GM19397 (cell line): ENCODE results near the gene CPSF7.
"Not testable (repeated sequence)": the region's sequence is repeated elsewhere in the genome, so short reads cannot be mapped to it uniquely, and the experiment has no call there.

ENCODE experiments used
- ATAC-seq: cut with Tn5 transposase; IDR thresholded peaks from one replicate; pipeline ENCODE4 v1.9.1; 2021; ENCODE audit warnings: mild to moderate bottlenecking, moderate library complexity; ENCODE audit not compliant: unreplicated experiment

CPSF7 gene, protein sequence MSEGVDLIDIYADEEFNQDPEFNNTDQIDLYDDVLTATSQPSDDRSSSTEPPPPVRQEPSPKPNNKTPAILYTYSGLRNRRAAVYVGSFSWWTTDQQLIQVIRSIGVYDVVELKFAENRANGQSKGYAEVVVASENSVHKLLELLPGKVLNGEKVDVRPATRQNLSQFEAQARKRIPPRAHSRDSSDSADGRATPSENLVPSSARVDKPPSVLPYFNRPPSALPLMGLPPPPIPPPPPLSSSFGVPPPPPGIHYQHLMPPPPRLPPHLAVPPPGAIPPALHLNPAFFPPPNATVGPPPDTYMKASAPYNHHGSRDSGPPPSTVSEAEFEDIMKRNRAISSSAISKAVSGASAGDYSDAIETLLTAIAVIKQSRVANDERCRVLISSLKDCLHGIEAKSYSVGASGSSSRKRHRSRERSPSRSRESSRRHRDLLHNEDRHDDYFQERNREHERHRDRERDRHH

DNA sequence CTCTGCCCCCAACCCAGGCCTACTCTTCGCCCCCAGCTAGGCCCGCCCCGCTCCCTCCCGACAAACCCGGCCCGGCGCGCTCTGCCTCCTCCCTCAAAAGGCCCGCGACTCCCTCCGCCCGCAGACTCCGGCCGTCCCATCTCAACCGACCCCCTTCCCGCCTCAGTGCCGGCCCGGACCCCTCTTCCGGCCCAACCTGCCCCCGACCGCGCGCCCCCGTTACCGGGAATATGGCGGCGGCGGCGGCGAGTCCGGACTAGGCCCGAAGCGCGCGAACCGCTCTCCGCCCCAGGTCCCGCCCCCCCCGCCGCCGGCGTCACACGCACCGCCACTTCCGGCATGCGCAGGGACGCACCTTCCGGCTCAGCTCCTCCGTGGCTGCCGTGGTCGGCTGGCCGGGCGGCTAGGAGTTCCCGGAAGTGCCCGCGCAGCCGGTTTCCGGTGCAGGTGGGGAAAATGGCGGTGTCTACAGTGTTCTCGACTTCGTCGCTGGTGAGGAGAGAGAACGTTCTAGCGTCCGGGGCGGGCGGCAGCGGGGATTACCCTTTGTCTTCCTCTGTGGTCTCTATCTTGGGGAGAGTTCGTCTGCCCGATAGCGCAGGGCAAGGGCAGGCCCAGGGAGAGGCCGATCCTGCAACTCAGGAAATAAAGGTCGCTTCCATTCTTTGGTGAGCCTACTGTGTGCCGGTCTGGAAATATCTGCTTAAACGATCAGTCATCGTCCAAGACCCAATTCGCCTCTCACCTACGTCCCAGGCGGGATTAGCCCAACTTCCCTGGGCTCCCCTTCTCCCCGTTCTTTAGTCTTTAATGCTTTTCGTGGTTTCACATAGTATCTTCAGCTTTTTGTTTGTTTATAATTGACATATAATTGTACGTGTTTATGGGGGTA lies at the start of gene CPSF7, which contains the start of gene SDHAF2:
Gene CPSF7 (minus strand): TSS at position 285 of the 892 bp plus-strand sequence. CDS start 740 bp downstream, outside the sequence.
Gene SDHAF2 (plus strand): TSS at position 434 of the 892 bp plus-strand sequence. CDS start 23 bp downstream, at position 457.
- ATAC-seq = peak; percentile 90

DNA sequence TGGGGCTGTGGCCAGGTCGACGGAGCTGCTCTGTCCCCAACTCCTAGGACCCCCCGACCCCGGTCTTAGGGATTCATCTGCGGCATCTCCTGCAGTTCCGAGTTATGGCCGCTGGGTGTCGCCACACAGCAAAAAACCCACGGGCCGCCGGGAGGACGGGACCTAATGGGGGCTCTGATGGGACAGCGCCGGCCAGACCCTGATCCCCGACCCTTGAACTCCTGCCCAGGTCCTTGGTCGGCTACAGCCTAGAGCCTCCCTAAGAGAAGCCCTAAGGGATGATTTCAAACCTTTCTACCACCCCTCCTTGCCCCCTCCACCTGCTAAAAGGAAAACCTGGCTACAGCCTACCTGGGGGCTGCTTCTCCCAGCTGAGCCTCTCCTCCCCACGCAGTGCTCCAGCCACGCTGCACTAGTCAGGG lies 48.0 kb upstream of the CPSF7 start:
- ATAC-seq = no peak

DNA sequence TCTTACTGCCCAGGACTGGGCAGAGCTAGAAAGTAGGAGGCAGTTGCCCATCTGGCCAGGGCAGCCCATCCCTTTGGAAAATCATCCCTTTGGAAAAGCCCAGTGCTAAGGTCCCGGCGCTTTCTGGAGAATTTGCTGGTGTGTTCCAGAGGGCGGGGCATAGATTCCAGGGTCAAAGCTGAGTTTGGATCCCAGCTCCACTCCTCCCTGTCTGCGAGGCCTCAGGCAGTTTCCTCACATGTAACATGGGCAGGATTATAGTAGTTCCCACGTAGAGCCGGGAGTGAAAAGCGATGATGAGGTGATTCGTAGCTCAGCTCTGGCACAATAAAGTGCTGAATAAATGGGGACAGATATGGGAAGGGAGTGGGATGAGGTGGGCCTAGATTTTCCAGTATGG lies 47.4 kb upstream of the CPSF7 start:
- no peak for ATAC-seq

DNA sequence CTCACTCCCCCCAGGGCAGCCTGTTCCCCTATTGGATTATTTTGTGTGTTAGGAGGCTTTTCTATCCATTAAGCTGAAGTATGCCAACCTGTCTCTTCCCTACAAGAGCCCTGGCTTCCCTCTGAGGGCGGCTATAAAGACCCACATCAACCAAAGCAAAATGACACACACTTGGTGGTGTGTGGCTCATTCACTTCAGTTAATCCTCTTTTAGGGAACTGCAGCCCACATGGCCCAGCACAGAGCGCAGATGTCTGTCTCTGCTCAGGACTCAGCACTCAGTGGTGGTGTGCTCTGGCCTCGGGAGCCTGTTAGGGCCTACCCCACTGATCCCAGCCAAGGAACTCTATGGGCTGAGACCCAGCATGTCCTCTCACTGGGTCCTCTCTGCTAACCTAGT lies 46.6 kb upstream of the CPSF7 start:
- no peak for ATAC-seq

DNA sequence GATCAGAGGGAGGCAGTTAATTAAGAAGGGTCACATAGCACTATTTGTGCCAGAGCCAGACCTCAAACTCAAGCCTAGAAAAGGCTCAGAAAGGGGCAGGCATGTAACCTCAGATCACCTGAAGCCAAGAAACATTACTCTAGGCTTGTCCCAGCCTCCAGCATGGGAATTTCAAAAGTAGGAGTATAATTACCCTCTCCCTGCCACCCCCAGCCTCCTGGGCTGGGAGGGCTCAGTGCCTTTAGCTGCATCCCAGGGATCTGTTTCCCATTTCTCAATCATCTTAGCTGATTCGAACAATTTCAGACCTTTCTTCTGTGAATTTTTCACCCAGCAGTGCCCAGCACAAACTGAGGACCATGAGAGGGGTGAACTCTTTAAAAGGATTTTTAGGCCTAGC lies 45.7 kb upstream of the CPSF7 start:
- no peak for ATAC-seq

DNA sequence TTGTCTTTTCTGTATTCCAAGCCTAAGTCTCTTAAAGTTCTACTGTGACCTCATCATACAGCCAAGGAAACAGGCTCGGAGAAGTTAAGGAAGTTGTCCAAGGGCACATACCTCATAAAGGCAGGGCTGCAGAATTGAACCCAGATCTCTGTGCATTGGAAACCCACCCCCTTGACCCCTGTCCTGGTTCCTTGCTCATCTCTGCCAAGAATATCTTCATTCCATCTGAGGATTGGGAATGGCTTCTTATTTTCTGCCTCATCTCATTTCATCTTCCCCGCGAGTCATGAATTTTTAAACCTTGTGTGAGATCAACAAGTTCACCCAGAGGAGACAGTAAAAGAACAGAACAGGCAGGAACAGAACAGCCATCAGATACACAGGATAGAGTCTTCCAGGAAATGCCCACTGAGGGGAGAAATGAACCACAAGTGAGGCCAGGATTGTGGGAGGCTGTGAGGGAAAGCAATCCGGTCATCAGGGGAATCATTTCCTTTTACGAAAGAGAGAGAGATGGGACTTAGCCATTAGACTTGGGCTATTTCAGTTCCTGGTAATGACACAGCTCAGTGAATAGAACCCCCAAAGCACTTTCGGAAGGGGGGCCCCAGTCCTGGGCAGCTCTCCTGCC lies 44.4 kb upstream of the CPSF7 start:
- no peak for ATAC-seq

DNA sequence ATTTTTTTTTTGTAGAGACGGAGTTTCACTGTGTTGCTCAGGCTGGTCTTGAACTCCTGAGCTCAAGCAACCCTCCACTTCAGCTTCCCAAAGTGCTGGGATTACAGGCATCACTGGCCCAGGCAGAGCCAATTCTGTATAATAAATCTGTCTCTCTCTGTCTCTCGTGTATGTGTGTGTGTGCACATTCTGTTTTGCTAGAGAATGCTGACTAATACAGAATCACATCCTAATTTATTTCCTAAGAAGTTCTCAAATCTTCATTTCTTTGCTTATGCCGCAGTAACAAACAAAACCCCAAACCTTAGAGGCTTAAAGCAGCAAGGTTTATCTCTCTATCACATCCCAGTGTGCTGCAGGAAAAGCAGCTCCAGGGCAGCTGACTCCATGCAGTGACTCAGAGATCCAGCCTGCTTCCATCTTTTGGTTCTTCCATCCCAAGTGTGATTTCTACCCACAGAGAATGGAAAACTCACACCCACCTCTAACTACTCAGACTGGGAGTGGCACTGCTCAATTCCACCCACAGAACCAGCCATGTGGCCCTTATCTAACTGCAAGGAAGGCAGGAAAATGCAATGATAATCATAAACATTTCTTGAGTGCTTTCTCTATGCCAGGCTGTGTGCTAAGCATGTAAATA lies 43.7 kb upstream of the CPSF7 start:
- no peak for ATAC-seq

DNA sequence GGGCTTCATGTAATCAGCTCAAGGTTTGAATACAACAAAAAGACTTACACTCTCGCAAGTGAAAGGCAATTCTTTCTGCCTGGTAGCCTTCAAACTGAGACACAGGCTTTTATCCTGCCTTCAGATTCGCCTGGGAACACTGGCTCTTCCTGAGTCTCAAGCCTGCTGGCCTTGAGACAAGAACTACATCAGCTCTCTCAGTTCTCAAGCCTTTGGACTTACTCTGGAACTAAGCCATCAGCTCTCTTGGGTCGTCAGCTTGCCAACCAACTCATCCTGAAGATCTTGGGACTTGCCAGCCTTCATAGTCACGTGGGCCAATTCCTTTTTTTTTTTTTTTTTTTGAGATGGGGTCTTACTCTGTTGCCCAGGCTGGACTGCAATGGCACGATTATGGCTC lies 43.1 kb upstream of the CPSF7 start:
- no peak for ATAC-seq

DNA sequence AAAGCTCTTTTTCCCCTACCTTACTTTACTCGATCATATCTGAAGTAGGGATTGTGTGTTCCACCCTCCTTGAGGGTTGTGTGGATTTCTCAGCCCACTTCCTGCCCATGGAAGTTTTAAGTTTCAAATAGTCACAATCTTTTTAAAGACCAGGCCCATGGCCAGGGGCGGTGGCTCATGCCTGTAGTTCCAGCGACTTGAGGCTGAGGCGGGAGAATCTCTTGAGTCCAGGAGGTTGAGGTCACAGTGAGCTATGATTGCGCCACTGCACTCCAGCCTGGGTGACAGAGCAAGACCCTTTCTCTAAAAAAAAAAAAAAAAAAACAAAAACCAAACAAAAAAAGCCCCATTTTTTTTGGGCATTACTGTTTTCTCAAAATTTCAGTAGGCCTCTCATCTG lies 42.5 kb upstream of the CPSF7 start:
- no peak for ATAC-seq

DNA sequence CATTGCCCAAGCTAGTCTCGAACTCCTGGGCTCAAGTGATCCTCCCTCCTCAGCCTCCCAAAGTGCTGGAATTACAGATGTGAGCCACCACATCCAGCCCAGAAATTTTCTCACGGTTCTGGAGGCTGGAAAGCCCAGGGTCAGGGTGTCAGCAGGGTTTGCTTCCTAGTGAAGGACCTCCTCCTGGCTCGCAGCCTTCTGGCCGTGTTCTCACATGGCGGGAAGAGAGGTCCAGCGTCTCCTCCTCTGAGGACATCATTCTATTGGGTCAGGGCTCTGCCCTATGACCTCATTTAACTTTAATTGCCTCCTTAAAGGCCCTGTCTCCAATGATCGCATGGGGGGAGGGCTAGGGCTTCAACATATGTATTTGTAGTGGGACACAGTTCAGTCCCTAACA lies 38.2 kb upstream of the CPSF7 start:
- no peak for ATAC-seq

DNA sequence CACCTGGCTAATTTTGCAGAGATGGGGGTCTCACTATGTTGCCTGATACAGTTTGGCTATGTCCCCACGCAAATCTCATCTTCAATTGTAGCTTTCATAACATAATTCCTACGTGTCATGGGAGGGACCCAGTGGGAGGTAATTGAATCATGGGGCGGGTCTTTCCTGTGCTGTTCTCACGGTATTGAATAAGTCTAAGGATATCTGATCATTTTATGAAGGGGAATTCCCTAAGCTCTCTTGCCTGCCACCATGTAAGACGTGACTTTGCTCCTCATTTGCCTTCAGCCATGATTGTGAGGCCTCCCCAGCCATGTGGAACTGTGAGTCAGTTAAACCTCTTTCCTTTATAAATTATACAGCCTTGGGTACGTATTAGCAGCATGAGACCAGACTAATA lies 37.8 kb upstream of the CPSF7 start:
- not testable (repeated sequence) for ATAC-seq

DNA sequence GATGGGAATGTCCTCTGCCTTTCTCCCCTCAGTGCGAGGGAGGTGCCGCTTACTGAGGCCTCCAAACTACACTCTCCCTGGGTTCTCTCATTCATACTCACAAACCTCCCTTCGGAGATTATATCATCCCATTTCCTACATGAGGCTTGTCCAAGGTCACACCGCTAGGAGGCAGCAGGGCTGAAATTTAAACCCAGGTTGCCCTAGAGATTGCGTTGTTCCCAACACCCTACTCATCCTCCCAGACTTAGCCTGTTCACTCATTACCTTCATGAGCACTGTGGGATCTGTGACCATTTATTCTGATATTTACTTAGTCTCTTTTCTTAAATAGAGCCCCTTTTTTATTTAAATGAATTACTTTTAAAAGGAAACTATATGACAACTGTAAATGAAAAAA lies 31.2 kb upstream of the CPSF7 start:
- ATAC-seq = no peak

DNA sequence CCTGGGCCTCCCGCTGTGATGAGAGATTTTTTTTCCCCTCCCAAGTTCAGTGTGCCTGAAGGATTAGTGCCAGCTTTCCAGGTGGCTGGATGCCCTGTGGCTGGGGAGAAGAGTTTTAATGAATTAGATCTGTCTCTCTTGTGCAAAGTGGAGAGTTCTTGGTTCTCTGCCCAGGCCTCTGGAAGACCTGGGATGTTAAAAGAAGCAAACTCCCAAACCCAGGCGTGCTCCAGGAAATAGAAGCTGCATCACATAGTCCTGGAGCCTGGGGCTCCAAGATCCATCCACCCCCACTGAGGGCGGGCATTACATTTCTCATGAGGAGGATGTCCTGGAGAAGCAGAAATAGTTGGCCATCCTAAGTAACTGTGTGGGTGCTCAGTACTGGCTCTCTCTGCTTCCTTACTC lies 30.7 kb upstream of the CPSF7 start:
- no peak for ATAC-seq

DNA sequence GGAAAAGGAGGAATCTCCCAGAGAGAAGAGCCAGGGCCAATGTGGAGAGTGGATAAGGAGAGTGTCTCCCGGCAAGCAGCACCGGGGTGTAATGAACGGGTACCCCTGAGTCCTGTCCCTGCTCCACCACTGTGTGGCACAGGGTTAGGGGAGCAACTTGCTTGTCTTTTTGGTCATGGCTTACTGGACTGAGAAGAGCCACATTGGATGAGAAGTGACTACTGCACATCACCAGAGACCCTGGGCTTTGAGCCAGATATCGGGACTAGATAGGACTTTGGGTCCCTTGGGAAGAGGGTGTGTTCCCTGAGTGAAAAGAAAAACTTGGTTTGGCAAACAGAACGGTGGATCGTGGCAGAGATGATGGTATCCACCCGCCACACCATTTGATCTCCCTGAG lies 24.7 kb upstream of the CPSF7 start:
- ATAC-seq = no peak

DNA sequence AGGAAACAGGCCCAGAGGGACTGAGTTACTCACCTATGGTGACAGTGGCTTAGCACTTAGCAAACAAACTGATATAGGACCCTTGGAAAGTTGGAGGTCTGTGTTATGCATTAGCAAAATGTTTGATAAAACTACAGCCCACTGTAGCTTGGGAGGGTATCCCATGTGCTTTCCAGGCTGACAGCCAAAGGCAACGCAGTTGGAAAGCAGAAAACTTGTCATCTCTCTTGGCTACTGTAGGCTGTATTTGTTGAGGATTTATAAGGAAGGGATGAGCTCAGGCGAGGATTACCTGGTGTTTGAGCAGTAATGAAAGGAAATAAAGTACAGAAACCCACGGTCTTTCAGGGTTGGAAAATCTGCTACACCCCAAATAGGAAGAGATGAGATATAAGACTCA lies 23.9 kb upstream of the CPSF7 start:
- ATAC-seq = no peak

DNA sequence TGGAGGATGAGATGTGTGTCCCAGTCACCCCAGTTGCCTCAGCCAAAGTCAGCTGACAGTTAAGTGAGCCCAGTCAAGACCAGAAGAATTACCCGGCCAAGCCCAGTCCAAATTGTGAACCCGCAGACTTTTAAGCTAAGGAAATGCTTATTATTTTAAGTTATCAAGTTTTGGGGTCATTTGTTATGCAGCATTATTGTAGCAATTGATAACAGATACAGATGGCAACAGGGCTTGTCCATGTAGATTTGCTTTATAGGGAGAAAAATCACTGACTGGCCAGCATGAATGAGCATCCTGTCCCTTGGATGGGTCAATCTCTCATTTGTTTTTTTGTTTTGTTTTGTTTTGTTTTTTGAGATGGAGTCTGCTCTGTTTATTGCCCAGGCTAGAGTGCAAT lies 23.1 kb upstream of the CPSF7 start:
- no peak for ATAC-seq

DNA sequence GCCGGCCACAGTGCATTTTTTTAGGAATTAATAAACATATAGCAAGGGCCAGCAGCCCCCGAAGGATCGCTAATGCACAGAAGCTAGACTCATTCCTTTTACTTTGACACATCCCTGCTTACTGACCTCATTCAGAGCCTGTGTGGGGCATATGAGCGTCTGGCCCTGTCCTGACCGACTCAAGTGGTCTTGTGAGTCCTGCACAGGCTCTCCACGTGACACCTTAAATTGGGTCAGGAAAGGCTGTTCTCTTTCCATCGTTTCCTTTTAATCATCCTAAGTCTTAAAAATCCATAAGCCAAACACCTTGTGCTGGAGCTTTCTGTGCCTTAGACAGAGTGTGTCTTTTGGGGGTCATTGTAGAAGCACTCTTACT lies 18.8 kb upstream of the CPSF7 start:
- no peak for ATAC-seq

DNA sequence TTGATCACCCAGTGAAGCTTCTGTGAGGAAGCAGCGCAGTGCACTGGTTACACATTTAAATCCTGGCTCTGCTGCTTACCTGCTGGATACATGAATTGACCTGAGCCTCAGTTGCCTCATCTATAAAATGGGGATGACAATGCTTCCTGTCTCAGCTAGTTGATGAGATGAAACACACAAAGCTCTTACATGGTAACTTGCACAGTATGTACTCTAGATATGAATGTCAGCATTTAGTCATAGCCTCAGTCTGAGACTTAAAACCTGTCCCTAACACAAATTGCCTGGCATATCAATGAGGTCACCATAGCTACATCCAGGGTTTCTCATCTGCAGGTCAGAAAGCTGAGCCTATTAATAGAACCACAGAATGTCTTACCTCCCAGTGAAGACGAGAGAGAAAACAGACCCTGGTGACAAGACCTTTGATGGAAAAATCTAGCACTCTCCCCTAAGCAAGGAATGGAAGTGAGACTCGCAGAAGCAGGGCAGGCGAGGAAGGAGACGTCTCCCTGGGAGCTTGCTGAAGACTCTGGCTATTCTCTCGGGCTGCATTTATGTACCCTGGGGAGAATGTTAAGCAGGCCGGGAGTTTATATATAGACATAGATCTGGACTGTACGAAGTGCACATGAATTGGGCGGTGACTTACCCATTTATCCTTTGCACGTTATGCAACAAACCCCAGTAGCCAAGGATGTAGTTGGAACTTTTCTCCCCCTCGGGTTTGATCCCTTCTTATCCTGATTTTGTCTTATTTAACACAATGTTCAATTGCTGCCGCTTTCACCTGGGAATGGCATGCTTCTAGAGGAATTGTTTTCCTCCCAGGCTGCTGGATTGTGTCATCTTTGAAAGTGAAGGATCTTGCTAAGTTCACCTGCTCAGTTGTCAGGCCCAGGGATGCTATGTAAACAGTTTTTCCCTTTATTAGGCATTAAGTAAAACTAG lies 18.1 kb upstream of the CPSF7 start:
- ATAC-seq = no peak

DNA sequence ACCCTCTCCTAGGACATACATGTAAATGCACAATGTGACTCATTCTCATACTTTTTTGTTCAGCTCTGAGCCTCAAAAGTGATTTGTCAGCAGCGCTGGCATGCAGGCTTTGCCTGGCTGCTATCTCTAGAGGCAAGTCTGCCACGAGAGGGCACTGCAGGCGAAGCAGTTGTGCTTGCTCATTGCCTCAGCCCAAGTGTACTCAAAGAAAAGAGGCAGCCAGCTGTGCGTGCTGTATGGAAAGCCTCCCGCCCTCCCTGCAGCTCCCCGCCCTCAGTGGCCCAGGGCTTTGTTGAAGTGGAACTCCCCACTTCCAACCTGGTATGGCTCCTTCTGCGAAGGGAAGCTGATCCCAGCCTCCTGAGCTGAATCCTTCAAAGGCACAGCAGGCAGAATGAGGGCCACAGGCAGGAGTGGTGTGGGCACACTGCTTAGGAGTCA lies 16.5 kb upstream of the CPSF7 start:
- peak; percentile 66 for ATAC-seq

DNA sequence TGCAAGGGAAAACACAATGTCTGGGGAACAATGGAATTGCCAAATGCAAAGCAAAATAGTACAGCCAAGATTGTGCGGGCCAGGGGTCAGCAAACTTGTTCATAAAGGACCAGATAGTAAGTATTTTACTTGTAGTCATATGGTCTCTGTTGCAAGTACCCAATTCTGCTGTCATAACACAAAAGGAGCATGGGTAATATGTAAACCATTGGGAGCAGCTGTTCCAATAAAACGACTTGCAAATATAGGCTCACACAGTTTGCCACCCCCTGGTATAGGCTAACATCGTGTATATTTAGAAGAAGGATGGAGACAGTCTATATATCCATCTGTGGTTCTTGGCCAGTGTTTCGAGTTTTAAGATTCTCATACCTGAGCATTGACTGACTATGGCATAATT lies 15.7 kb upstream of the CPSF7 start:
- ATAC-seq = no peak
